Measurements from ENCODE around the gene WFDC2.

GRCh38 chr20:45507011-45507820 lies 37.7 kb downstream of the WFDC2 start:
- no peak for TF ChIP-seq FOXK2 (IDR thresholded peaks at IDR 0.05)
- TF ChIP-seq POLR2A (IDR thresholded peaks at IDR 0.05; ENCODE audit: low read depth, low read length) = no peak
- no peak for TF ChIP-seq HDAC2 (IDR thresholded peaks at IDR 0.05)
- no peak for TF ChIP-seq SMARCA5 (IDR thresholded peaks at IDR 0.05)
- TF ChIP-seq, protein P1, sequence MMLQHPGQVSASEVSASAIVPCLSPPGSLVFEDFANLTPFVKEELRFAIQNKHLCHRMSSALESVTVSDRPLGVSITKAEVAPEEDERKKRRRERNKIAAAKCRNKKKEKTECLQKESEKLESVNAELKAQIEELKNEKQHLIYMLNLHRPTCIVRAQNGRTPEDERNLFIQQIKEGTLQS (IDR thresholded peaks at IDR 0.05; ENCODE audit: borderline replicate concordance, extremely low read depth, low read depth, low read length) = no peak
- no peak for TF ChIP-seq MEF2A (IDR thresholded peaks at IDR 0.05; ENCODE audit: insufficient read depth, low read depth, low read length)
- no peak for TF ChIP-seq HDAC6 (IDR thresholded peaks at IDR 0.05; ENCODE audit: unreplicated experiment)
- no peak for TF ChIP-seq POLR2AphosphoS5 (IDR thresholded peaks at IDR 0.05; ENCODE audit: low read length)
- no peak for TF ChIP-seq YY1 (IDR thresholded peaks at IDR 0.05; ENCODE audit: low read depth, low read length)
- no peak for TF ChIP-seq MEF2B (IDR thresholded peaks at IDR 0.05; ENCODE audit: partially characterized antibody, poor library complexity, severe bottlenecking)
- TF ChIP-seq, protein P2, sequence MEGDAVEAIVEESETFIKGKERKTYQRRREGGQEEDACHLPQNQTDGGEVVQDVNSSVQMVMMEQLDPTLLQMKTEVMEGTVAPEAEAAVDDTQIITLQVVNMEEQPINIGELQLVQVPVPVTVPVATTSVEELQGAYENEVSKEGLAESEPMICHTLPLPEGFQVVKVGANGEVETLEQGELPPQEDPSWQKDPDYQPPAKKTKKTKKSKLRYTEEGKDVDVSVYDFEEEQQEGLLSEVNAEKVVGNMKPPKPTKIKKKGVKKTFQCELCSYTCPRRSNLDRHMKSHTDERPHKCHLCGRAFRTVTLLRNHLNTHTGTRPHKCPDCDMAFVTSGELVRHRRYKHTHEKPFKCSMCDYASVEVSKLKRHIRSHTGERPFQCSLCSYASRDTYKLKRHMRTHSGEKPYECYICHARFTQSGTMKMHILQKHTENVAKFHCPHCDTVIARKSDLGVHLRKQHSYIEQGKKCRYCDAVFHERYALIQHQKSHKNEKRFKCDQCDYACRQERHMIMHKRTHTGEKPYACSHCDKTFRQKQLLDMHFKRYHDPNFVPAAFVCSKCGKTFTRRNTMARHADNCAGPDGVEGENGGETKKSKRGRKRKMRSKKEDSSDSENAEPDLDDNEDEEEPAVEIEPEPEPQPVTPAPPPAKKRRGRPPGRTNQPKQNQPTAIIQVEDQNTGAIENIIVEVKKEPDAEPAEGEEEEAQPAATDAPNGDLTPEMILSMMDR (IDR thresholded peaks at IDR 0.05 in 2 of 3, conservative IDR thresholded peaks at IDR 0.05 in 1 of 3; ENCODE audit: control insufficient read depth in 2 of 3, extremely low read depth in 1 of 3, insufficient read depth in 1 of 3, low read depth in 3 of 3, low read length in 3 of 3) = no peak
- TF ChIP-seq, protein P3, sequence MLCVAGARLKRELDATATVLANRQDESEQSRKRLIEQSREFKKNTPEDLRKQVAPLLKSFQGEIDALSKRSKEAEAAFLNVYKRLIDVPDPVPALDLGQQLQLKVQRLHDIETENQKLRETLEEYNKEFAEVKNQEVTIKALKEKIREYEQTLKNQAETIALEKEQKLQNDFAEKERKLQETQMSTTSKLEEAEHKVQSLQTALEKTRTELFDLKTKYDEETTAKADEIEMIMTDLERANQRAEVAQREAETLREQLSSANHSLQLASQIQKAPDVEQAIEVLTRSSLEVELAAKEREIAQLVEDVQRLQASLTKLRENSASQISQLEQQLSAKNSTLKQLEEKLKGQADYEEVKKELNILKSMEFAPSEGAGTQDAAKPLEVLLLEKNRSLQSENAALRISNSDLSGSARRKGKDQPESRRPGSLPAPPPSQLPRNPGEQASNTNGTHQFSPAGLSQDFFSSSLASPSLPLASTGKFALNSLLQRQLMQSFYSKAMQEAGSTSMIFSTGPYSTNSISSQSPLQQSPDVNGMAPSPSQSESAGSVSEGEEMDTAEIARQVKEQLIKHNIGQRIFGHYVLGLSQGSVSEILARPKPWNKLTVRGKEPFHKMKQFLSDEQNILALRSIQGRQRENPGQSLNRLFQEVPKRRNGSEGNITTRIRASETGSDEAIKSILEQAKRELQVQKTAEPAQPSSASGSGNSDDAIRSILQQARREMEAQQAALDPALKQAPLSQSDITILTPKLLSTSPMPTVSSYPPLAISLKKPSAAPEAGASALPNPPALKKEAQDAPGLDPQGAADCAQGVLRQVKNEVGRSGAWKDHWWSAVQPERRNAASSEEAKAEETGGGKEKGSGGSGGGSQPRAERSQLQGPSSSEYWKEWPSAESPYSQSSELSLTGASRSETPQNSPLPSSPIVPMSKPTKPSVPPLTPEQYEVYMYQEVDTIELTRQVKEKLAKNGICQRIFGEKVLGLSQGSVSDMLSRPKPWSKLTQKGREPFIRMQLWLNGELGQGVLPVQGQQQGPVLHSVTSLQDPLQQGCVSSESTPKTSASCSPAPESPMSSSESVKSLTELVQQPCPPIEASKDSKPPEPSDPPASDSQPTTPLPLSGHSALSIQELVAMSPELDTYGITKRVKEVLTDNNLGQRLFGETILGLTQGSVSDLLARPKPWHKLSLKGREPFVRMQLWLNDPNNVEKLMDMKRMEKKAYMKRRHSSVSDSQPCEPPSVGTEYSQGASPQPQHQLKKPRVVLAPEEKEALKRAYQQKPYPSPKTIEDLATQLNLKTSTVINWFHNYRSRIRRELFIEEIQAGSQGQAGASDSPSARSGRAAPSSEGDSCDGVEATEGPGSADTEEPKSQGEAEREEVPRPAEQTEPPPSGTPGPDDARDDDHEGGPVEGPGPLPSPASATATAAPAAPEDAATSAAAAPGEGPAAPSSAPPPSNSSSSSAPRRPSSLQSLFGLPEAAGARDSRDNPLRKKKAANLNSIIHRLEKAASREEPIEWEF (IDR thresholded peaks at IDR 0.05; ENCODE audit: insufficient replicate concordance, low read depth, low read length) = no peak
- no peak for TF ChIP-seq GATAD2B (conservative IDR thresholded peaks at IDR 0.05; ENCODE audit: low read depth)
